A673 (cell line): ENCODE measurements around the gene PYGO1.

ENCODE experiments used
- CTCF ChIP-seq: fragments of 300-800, 200-600 bp; sonication (generic); conservative IDR thresholded peaks from 2 replicates; pipeline ENCODE4 v1.5.1; 2017; ENCODE audit warnings: low read depth, mild to moderate bottlenecking, antibody characterized with exemption, low read length, moderate library complexity, mixed read lengths
- EZH2 ChIP-seq: fragments of 200-600 bp; sonication (generic); IDR thresholded peaks from 2 replicates; pipeline ENCODE4 v1.6.1; 2017; ENCODE audit warnings: borderline replicate concordance, low read depth, mild to moderate bottlenecking, mixed read lengths, antibody characterized with exemption, low read length; ENCODE audit not compliant: poor library complexity, severe bottlenecking

GRCh38 chr15:55546718-55547117, 41.4 kb downstream of the PYGO1 start:
- no peak for TF ChIP-seq CTCF
- no peak for TF ChIP-seq EZH2
